ENCODE results near the gene ZNF669. TPM values are rescaled to one million over a fixed set of nuclear protein-coding genes. Genes with fewer than 3 reads are reported as not detected.

Gene ZNF669
- total RNA-seq, 1 donor from 2014 or later, result 10.0 TPM

- Mint-ChIP-seq H3K27me3 (ENCODE audit: unreplicated experiment) (no peaks in the 10 kb centered on the region), H3K9me3 (ENCODE audit: unreplicated experiment) (no peaks in the 10 kb centered on the region), H3K36me3 (ENCODE audit: unreplicated experiment) (no peaks in the 10 kb centered on the region), H3K27ac (ENCODE audit: unreplicated experiment) (no peak overlapping the region), H3K4me3 (ENCODE audit: unreplicated experiment) (peak overlapping the region; percentile 45), H3K4me1 (ENCODE audit: unreplicated experiment) (peaks cover 10% of the 10 kb centered on the region)
- peak; percentile 77 for DNase-seq (ENCODE audit: extremely low spot score, unreplicated experiment)
- TF ChIP-seq CTCF (IDR thresholded peaks at IDR 0.05), result no peak
Measured at GRCh38 chr1:247113094-247113497, 8.9 kb upstream of the ZNF669 start.

- no peak for DNase-seq (ENCODE audit: extremely low spot score, unreplicated experiment)
- Mint-ChIP-seq H3K36me3 (ENCODE audit: unreplicated experiment) (no peaks in the 10 kb centered on the region), H3K9me3 (ENCODE audit: unreplicated experiment) (peaks cover 3% of the 10 kb centered on the region), H3K27ac (ENCODE audit: unreplicated experiment) (no peak overlapping the region), H3K27me3 (ENCODE audit: unreplicated experiment) (no peaks in the 10 kb centered on the region), H3K4me3 (ENCODE audit: unreplicated experiment) (peak overlapping the region; percentile 42), H3K4me1 (ENCODE audit: unreplicated experiment) (peaks cover 10% of the 10 kb centered on the region)
- TF ChIP-seq CTCF (IDR thresholded peaks at IDR 0.05), result no peak
Measured at GRCh38 chr1:247112479-247112781, 8.3 kb upstream of the ZNF669 start.

- TF ChIP-seq CTCF (IDR thresholded peaks at IDR 0.05), result no peak
- Mint-ChIP-seq H3K27ac (ENCODE audit: unreplicated experiment) (peak overlapping the region; percentile 74), H3K36me3 (ENCODE audit: unreplicated experiment) (no peaks in the 10 kb centered on the region), H3K27me3 (ENCODE audit: unreplicated experiment) (no peaks in the 10 kb centered on the region), H3K4me1 (ENCODE audit: unreplicated experiment) (peaks cover 10% of the 10 kb centered on the region), H3K4me3 (ENCODE audit: unreplicated experiment) (peak overlapping the region; percentile 79), H3K9me3 (ENCODE audit: unreplicated experiment) (peaks cover 7% of the 10 kb centered on the region)
- peak; percentile 87 for DNase-seq (ENCODE audit: extremely low spot score, unreplicated experiment)
Measured at GRCh38 chr1:247111700-247112478, 7.7 kb upstream of the ZNF669 start.

- Mint-ChIP-seq H3K4me3 (ENCODE audit: unreplicated experiment) (peak overlapping the region; percentile 73), H3K27ac (ENCODE audit: unreplicated experiment) (peak overlapping the region; percentile 8), H3K4me1 (ENCODE audit: unreplicated experiment) (peaks cover 10% of the 10 kb centered on the region), H3K9me3 (ENCODE audit: unreplicated experiment) (peaks cover 7% of the 10 kb centered on the region), H3K36me3 (ENCODE audit: unreplicated experiment) (no peaks in the 10 kb centered on the region), H3K27me3 (ENCODE audit: unreplicated experiment) (no peaks in the 10 kb centered on the region)
- no peak for DNase-seq (ENCODE audit: extremely low spot score, unreplicated experiment)
- TF ChIP-seq CTCF (IDR thresholded peaks at IDR 0.05), result no peak
Measured at GRCh38 chr1:247111259-247111699, 7.1 kb upstream of the ZNF669 start.

DNA sequence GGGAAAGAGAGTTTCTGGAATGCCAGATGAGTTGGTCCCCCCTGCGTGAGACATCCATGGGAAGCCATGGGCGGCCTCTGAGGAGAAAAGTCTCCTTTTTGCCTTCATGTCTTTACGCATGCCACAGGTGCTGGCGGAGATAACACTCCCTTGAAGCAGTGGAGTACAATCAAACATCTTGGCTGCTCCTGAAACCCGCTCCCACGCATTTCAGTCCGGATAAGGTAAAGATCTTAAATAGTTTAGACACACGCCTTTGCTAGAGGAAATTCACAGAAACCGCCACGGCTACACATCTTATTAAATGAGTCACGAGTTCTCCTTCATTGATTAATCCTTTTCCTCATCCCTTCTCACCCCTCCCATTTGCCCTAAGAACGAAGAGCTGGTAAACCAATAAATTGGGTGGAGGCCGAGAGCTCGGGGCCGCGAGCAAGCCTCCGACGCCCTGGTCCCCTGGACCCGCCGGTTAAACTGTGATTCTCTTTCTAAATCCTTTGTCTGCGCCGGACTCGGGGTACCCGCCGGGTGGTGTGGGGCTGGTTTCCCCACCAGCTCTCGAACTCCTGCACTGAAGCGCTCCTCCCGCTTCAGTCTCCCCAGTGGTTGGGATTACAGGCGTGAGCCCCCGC lies 6.6 kb upstream of the ZNF669 start:
- peaks cover 10% of the 10 kb centered on the region for H3K4me1 Mint-ChIP-seq (ENCODE audit: unreplicated experiment)
- no peaks in the 10 kb centered on the region for H3K27me3 Mint-ChIP-seq (ENCODE audit: unreplicated experiment)
- TF ChIP-seq CTCF (IDR thresholded peaks at IDR 0.05), result no peak
- no peaks in the 10 kb centered on the region for H3K36me3 Mint-ChIP-seq (ENCODE audit: unreplicated experiment)
- DNase-seq (ENCODE audit: extremely low spot score, unreplicated experiment), result peak; percentile 46
- H3K9me3 Mint-ChIP-seq (ENCODE audit: unreplicated experiment), result peaks cover 7% of the 10 kb centered on the region
- peak overlapping the region; percentile 8 for H3K27ac Mint-ChIP-seq (ENCODE audit: unreplicated experiment)
- H3K4me3 Mint-ChIP-seq (ENCODE audit: unreplicated experiment), result peak overlapping the region; percentile 73
